Smooth muscle cell (in vitro differentiated cells): Measurements from ENCODE around the gene ARCN1. TPM values are rescaled to one million over a fixed set of nuclear protein-coding genes. Genes with fewer than 3 reads are reported as not detected.

Source experiments
- DNase-seq: peaks from one replicate; lab custom pipeline; 2025; ENCODE audit not compliant: unreplicated experiment; lab: John Stamatoyannopoulos, UW
- H2AFZ ChIP-seq: fragments of 200-600 bp; sonication (generic); 2 replicates; pipeline ENCODE4 v1.6.0; 2016; ENCODE audit warnings: antibody characterized with exemption, low read depth, mild to moderate bottlenecking
- H3F3A ChIP-seq: fragments of 200-600 bp; sonication (generic); 2 replicates; pipeline ENCODE4 v1.6.0; 2017; ENCODE audit warnings: antibody characterized with exemption, low read depth
- H3K27ac ChIP-seq: fragments of 200-600 bp; sonication (generic); 2 replicates; pipeline ENCODE4 v1.5.1; 2016; ENCODE audit warnings: low read depth, mild to moderate bottlenecking
- H3K27me3 ChIP-seq: fragments of 200-600 bp; sonication (generic); 2 replicates; pipeline ENCODE4 v1.6.1; 2016; ENCODE audit warnings: low read depth, mild to moderate bottlenecking
- H3K36me3 ChIP-seq: fragments of 200-600 bp; sonication (generic); 2 replicates; pipeline ENCODE4 v1.5.1; 2016; ENCODE audit warnings: low read depth
- H3K4me1 ChIP-seq: fragments of 200-600 bp; sonication (generic); 2 replicates; pipeline ENCODE4 v1.5.1; 2016; ENCODE audit warnings: low read depth
- H3K4me2 ChIP-seq: fragments of 200-600 bp; sonication (generic); 2 replicates; pipeline ENCODE4 v1.6.0; 2016; ENCODE audit warnings: mild to moderate bottlenecking
- H3K4me3 ChIP-seq: fragments of 200-600 bp; sonication (generic); 2 replicates; pipeline ENCODE4 v1.5.1; 2016; ENCODE audit warnings: mild to moderate bottlenecking
- H3K79me2 ChIP-seq: fragments of 200-600 bp; sonication (generic); 2 replicates; pipeline ENCODE4 v1.6.0; 2016; ENCODE audit warnings: low read depth, mild to moderate bottlenecking
- H3K9ac ChIP-seq: fragments of 200-600 bp; sonication (generic); 2 replicates; pipeline ENCODE4 v1.6.0; 2016; ENCODE audit warnings: low read depth
- H3K9me3 ChIP-seq: fragments of 200-600 bp; sonication (generic); replicated peaks from 2 replicates; pipeline ENCODE4 v1.5.1; 2016; ENCODE audit warnings: low read depth
- H4K20me1 ChIP-seq: fragments of 200-600 bp; sonication (generic); 2 replicates; pipeline ENCODE4 v1.6.0; 2016; ENCODE audit warnings: low read depth
- WGBS: methylation state at CpG from one replicate; pipeline ENCODE4 v1.1.7; 2016; ENCODE audit warnings: low lambda C conversion rate; 5-methylcytosine and 5-hydroxymethylcytosine counted together
- polyA plus RNA-seq: library from polyadenylated mRNA; unstranded; fragments of >200 nt; fragmentation: Nextera tagmentation; extraction: Ambion mirVana; gene quantifications from 2 replicates; pipeline ENCODE4 v1.2.1, GENCODE V29; 2016
- total RNA-seq: library from RNA; depleted of rRNA; stranded (reverse); fragments of >200 nt; gene quantifications from 2 replicates; pipeline ENCODE4 v1.2.3, GENCODE V29; 2014
- TF ChIP-seq, protein P1 (sequence below): fragments of 200-600 bp; sonication (generic); IDR thresholded peaks from 2 replicates; pipeline ENCODE4 v1.5.1; 2017; ENCODE audit warnings: borderline replicate concordance, mild to moderate bottlenecking, antibody characterized with exemption; ENCODE audit not compliant: insufficient read depth, poor library complexity, severe bottlenecking

The ARCN1 gene
- total and polyA plus RNA-seq, 2 experiments from 2014 or later: 285 to 314 TPM

- no peak overlapping the region for H2AFZ ChIP-seq
These were observed 60.5 kb downstream of the ARCN1 start for GRCh38 chr11:118632577-118633318.

DNA sequence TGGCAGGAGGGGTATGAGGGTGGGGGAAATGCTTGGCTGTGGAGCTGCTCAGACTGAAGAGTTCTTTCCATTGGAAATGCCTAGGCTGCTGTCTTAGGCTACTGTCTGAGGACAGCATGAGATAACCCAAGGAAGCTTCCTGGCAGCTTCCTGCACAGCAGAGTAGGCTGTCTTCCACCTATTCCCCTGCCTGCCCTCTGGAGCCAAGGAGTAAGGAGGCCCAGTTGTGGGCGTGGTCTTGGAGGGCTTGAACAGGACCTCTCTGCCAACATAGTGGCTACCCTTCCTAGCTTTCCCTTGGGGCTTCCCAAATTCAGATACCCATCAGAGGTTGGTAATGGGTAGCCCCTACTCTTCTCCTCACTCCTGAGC lies 61.1 kb downstream of the ARCN1 start:
- 90% methylated on average over 1 of the region's 1 CpG for WGBS
- Histone ChIP-seq H3K4me2 (no peak overlapping the region), H3K27ac (no peak overlapping the region), H3K4me1 (peaks cover 21% of the 10 kb centered on the region), H3K9me3 (no peaks in the 10 kb centered on the region), H3K9ac (no peak overlapping the region), H3K27me3 (no peaks in the 10 kb centered on the region), H3K79me2 (peaks cover 11% of the 10 kb centered on the region), H4K20me1 (peaks cover 99% of the 10 kb centered on the region), H3F3A (no peaks in the 10 kb centered on the region), H3K4me3 (no peak overlapping the region), H3K36me3 (no peaks in the 10 kb centered on the region), H2AFZ (no peak overlapping the region)
- no peak for DNase-seq
- TF ChIP-seq, protein P1, sequence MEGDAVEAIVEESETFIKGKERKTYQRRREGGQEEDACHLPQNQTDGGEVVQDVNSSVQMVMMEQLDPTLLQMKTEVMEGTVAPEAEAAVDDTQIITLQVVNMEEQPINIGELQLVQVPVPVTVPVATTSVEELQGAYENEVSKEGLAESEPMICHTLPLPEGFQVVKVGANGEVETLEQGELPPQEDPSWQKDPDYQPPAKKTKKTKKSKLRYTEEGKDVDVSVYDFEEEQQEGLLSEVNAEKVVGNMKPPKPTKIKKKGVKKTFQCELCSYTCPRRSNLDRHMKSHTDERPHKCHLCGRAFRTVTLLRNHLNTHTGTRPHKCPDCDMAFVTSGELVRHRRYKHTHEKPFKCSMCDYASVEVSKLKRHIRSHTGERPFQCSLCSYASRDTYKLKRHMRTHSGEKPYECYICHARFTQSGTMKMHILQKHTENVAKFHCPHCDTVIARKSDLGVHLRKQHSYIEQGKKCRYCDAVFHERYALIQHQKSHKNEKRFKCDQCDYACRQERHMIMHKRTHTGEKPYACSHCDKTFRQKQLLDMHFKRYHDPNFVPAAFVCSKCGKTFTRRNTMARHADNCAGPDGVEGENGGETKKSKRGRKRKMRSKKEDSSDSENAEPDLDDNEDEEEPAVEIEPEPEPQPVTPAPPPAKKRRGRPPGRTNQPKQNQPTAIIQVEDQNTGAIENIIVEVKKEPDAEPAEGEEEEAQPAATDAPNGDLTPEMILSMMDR: no peak

More at GRCh38 chr11:118632577-118633318, 60.5 kb downstream of the ARCN1 start:
- Histone ChIP-seq H3K4me3 (no peak overlapping the region), H3K27me3 (no peaks in the 10 kb centered on the region), H3F3A (no peaks in the 10 kb centered on the region), H4K20me1 (peaks cover 99% of the 10 kb centered on the region), H3K36me3 (no peaks in the 10 kb centered on the region), H3K4me1 (peaks cover 21% of the 10 kb centered on the region), H3K9me3 (no peaks in the 10 kb centered on the region), H3K79me2 (peaks cover 9% of the 10 kb centered on the region), H3K9ac (no peak overlapping the region), H3K4me2 (no peak overlapping the region), H3K27ac (no peak overlapping the region)
- TF ChIP-seq, protein P1: no peak
- DNase-seq: no peak
- 96% methylated on average over 9 of the region's 9 CpGs for WGBS

DNA sequence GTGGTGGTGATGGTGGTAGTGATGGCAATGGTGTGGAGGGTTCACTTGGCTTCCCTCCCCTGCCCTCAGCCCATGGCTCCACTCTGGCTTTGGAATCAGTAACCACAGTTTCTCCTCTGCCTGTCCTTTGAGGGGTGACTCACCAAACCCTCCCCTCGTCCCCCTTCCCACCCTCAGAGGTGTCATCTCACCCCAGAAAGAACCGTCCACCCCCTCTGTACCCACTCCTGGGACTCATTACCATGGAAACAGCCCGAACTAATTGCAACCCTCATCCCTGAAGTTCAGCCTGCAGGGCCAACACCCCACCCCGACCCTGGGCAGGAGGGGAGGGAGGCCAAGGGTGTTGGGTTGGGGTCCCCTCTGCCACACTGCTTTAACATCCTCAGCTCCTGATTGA lies 61.8 kb downstream of the ARCN1 start:
- Histone ChIP-seq H3K9ac (no peak overlapping the region), H3K27me3 (no peaks in the 10 kb centered on the region), H3F3A (no peaks in the 10 kb centered on the region), H4K20me1 (peaks cover 99% of the 10 kb centered on the region), H3K4me1 (peaks cover 21% of the 10 kb centered on the region), H3K79me2 (peaks cover 12% of the 10 kb centered on the region), H3K4me2 (peak overlapping the region; percentile 54), H3K9me3 (no peaks in the 10 kb centered on the region), H2AFZ (no peak overlapping the region), H3K36me3 (no peaks in the 10 kb centered on the region), H3K4me3 (no peak overlapping the region), H3K27ac (peak overlapping the region; percentile 35)
- no peak for DNase-seq
- TF ChIP-seq, protein P1: no peak
- 47% methylated on average over 4 of the region's 4 CpGs for WGBS
